SU-DHL-6 (cell line): ENCODE measurements around the gene HOXD9.

Experiments
- CTCF ChIP-seq: fragments of 200-600 bp; sonication (generic); IDR thresholded peaks from one replicate; pipeline ENCODE4 v1.5.1; 2017; ENCODE audit warnings: antibody characterized with exemption, mild to moderate bottlenecking, low read length, moderate library complexity; ENCODE audit not compliant: insufficient read depth, poor library complexity, severe bottlenecking
- EZH2phosphoT487 ChIP-seq: fragments of 200-600 bp; sonication (generic), shearing (Covaris generic); conservative IDR thresholded peaks from 2 replicates; pipeline ENCODE4 v1.6.1; 2018; ENCODE audit warnings: mild to moderate bottlenecking, antibody characterized with exemption, low read length, moderate library complexity, mixed read lengths

DNA sequence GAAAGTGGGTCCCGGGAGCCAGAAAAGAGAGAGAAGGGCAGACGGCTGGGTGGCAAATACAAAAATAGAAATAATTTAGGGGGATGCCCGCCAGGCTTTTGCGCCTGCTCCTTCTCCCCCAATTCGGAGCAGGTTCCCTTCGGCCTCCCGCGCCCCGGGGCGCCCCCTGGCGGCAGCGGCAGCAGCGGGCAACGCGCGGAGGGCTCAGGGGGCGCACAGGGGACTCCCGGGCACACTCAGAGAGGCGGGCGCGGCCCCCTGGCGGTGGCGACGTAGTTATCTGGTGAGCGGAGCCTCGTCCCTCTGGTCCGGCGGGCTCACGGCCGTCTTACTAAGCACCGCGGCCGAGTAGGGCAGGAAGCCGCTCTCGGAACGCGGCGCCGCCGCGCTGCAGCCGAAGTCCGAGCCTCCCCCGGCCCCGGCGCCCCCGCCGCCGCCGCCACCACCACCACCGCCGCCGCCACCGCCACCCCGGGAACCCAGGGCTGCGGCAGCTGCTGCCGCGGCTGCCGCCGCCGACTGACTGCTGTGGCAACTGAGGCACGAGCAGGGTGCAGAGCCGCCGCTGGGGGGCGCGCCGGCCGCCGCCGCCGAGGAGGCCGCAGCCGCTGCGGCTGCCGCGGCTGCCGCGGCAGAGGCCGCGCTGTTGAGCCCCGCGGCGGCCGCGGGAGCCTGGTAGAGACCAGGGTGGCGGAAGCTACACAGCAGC lies 42.5 kb upstream of the HOXD9 start:
- TF ChIP-seq CTCF (no peak), EZH2phosphoT487 (no peak)
